HG03159 (cell line): ENCODE results near the gene HELZ.

ENCODE experiments used
- ATAC-seq: cut with Tn5 transposase; IDR thresholded peaks from one replicate; pipeline ENCODE4 v1.9.1; 2021; ENCODE audit warnings: mild to moderate bottlenecking, moderate library complexity; ENCODE audit not compliant: unreplicated experiment

HELZ gene

GRCh38 chr17:67196422-67196821 lies 48.6 kb downstream of the HELZ start:
- ATAC-seq = no peak

DNA sequence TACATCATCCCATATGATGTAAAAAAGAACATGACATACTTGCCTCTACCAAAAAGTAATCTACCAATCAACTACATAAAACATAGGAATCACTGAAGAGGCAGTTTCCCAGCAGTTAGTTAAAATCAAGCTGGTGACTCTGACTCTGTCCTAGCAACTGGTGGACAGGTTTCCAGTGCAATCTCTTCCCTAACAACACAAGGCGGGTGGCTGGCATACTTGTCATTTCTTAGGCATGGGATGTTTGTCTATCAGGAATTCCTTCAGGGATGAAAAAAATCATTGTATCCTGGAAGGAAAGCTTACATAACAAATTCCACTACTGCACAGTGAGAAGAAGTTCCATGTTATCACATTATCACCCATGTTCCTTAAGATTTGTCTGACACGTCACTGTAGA lies 50.9 kb downstream of the HELZ start:
- ATAC-seq = no peak

DNA sequence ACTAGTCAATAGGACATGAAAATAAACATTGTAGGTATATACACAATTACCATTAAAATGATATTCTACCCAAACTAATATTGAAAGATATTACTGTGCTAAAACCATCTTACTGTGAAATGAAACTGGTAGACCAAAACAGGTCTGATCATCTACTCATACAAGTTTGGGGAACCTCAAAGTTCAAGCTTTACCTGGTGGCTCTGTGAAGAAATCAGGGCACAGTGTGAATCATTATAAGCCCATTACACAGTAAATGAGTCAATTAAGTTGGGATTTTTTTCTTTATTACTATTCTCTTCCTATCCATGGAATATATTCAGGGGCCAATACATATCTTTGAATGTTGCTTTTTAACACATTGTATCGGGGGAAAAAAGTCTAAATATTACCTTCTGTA lies 57.1 kb downstream of the HELZ start:
- ATAC-seq = no peak

DNA sequence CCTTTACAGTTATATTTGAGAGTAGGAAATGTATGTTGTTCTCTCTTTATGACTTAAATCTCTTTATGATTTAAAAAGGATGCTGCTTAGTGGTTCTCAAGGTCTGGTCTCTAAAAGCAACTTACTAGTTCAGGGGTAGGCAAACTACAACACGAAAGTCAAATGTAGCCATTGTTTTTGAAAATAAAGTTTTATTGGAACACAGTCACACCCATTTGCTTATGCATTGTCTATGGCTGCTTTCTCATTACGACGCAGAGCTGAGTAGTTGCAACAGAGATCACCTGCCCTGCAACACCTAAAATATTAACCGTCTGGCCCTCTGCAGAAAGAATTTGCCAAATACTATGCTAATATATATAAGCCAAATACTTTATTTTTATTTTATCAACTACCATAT lies 58.2 kb downstream of the HELZ start:
- no peak for ATAC-seq

GRCh38 chr17:67183531-67183930 lies 61.5 kb downstream of the HELZ start:
- no peak for ATAC-seq

DNA sequence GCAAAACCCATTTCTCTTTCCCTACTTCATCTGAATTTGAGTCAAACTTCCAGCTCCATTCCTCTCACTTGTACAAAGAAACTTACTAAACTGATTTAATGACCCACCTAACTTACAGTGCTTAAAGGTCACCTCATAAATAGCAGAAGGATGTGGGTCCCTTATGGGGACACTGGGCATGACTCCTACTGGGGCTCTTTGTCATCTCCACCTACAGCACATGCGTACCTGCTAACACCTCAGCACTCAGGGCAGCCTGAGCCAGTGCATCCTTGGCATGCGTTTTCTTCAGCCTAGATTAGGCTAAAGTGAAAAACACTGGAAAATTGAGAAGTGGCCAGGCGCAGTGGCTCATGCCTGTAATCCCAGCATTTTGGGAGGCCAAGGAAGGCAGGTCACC lies 63.2 kb downstream of the HELZ start:
- no peak for ATAC-seq

DNA sequence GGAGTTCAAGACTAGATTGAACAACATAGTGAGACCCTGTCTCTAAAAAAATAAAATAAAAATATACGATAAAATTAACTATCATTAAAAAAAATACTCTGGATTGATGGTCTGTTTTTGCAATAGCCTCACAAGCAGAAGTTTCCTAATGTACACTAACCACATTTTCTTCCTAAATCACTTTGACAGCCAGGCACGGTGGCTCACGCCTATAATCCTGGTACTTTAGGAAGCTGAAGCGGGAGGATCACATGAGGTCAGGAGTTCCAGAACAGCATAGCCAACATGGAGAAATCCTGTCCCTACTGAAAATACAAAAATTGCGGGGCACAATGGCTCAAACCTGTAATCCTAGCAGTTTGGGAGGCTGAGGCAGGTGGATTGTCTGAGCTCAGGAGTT lies 64.7 kb downstream of the HELZ start:
- ATAC-seq = no peak

- ATAC-seq = no peak
These were observed 66.4 kb downstream of the HELZ start for GRCh38 chr17:67178555-67178954.

DNA sequence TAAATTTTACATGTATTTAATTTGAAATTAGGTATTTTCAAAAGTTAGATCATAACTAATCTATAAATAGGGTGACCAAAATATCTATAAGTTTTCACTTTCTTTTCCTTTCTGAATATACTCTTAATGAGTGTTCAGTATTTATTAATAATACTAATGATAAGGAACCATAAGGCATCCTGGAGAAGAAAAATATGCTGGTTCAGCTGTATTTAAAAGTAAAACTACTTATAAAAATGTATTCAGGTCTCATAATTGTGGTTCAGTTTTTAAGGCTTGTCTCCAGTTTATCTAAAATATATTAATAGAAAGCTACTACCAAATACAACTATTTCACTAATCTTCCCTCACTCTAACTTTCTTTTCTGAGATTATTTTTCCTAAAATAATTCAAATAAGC lies 67.3 kb downstream of the HELZ start:
- ATAC-seq = no peak

DNA sequence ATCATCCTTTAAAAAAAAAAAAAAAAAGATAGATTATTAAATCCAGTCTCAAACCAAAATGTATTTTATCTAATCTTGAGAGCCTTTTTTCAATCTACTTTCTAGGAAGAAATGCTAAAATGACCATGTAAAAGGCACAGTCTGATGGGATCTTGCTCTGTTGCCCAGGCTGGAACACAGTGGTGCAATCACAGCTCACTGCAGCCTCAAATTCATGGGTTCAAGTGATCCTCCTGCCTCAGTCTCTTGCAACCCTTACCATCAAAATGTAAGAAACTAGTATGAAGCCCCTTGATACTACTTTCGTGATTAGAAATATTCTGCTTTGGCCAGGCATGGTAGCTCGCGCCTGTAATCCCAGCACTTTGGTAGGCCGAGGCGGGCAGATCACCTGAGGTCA lies 70.8 kb downstream of the HELZ start:
- ATAC-seq = no peak

- peak; percentile 96 for ATAC-seq
These were observed 73.4 kb downstream of the HELZ start for GRCh38 chr17:67171560-67171959.

GRCh38 chr17:67168496-67168895 lies 76.5 kb downstream of the HELZ start:
- no peak for ATAC-seq

DNA sequence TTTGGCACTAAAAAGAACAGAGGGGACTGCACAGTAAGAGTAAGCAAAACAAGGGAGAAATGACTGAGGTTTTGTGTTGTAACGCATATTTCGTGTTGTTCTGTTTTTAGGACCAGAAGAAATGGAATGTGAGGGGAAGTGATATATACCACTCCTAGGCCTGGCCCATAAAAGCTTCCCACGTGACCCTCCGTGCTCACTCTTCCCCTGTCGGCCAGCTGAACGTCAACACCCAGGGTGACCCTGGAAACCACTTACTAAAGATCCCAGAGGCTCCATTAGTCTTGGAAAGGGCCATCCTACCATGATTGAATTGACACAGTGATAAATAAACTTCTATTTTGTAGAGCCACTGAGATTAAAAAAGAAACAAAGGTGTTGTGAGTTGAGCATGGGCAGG lies 79.8 kb downstream of the HELZ start:
- no peak for ATAC-seq

DNA sequence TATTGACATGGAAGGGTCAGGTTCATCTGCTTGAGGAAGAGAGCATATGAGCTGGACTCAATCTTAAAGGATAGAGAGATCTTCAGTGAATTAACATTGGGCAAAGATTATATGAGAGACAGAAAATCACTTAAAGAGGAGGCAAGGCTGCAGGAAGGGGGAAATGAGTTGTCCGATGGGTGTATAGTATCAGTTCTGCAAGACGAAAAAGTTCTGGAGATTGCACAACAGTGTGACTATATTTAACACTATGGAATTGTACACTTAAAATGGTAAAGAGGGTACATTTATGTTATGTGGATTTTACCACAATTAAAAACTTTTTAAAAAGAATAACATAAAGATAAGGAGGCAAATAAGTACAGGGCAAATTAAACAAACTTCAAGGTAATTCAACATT lies 80.7 kb downstream of the HELZ start:
- no peak for ATAC-seq

- ATAC-seq = no peak
These were observed 82.2 kb downstream of the HELZ start for GRCh38 chr17:67162771-67163170.

DNA sequence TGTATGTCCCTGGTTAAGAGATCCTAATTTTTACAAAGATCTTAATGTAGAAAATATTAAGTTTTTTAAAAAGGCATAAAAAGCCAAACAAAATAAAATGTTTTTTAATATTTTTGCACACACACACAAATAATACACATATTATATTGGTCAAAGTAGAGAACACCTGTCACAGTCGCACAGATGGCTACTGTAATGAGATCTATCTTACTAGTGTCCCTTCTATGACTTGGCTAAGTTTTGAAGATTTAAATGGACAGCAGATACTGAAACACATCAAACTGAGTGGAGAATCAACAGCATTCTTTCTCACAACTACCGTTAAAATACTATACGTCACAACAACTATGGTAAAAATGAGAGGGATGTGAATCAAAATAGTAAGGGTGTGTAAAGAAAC lies 83.4 kb downstream of the HELZ start:
- no peak for ATAC-seq

DNA sequence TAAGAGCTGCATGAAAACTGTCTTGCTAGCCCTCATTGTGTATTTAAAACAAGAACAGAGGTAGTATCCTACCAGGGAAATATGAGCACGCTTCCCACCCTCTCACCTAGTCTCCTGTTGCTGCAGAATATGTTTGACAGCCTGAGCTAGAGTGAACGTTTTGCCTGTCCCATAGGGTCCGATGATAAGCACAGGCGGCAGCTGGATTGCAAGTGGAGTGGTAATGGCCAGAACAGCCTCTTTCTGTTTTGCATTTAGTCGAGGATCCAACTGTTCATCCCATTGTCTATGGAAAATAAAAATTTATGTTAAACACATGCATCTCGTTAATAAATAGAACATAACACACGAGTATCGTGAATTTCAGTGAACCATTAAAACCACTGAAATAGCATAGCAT lies 84.2 kb downstream of the HELZ start:
- ATAC-seq = no peak

DNA sequence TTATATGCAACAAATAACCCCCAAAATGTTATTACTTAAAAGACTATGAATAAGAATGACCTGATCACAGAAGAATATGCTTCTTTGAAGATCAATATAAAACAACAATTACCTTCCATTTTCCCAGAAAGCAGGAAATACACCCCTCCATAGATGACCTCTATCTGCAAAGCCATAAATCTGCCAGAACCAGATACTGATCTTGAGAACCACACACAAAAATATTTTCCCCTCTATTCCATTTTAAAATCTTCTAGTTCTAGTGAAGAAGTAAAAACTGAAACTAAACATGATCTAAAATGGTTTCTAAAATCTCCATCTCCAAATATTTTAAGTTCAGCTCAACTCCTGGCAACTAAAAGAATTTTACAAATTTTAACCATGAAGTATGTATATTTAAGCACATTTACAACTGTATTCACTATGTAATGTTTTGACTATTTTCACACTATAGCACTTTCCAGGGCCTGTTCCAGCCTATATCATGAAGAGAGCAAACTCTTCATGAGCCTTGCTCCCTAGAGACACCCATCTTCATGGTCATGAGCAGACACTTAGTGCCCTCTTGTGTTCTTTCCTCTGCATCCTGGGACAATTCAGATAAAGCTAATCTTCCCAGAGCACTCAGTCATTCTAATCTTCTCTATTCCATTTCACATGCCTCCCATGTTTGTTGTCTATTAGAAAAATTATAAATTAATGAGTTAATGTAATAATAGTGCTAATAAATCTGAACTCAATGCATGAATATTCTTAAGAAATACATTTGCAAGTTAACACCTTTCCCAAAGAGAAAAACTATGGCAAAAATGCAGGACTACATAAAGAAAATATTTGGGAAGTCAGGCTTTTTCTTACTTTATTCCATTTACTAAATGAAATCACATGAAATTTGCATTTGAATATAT lies 87.0 kb downstream of the HELZ start:
- ATAC-seq = no peak

DNA sequence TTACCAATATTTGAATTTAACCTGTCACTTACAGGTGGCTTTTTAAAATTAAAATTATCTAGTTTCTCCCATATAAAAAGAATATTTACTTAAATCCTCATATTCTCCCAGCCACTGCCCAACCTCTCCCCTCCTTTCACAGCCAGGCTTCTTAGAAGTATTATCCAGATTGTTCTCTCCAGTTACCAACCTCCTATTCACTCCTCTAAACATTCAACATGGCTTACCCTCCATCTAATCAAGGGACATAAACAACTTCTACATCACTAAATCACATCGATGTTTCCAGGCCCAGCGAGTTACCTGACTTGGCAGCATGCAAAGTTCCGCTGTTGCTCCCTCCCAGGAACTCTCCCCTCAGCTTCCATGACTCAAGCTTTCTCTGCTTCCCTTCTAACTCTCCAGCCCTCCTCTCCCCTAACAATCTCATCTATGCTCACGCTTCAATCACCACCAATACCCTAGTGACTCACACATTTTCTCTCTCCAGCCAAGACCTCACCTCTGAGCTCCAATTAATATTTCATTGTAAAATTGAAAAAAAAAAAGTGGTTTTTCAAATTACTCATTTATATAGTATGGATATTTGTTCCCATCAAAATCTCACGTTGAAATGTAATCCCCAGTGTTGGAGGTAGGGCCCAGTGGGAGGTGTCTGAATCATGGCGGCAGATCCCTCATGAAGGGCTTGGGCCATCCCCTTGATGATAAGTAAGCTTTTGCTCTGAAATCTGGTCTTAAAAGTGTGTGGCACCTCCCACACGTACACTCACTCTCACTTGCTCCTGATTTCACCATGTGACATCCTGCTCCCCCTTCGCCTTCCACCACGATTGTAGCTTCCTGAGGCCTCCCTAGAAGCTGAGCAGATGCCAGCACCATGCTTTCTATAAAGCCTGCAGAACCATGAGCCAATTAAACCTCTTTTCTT lies 88.5 kb downstream of the HELZ start:
- no peak for ATAC-seq

GRCh38 chr17:67152824-67153223 lies 92.2 kb downstream of the HELZ start:
- no peak for ATAC-seq

DNA sequence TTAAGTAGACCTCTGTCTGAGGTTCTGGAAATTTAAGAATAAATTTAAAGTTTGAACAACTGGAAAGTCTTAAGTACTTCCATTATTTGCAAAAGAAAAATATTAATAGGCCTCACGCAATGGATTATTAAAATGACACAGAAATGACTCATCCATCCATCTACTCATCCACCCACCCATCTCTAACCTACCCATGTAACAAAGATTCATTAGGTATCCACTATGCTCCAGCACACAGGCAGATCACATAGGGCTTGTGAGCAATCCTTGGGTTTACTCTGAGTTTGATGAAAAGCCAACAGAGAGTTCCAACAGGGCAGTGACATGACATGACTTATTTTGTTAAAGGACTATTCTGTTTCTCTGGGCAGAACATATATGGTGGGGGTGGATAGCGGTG lies 93.3 kb downstream of the HELZ start:
- ATAC-seq = no peak

DNA sequence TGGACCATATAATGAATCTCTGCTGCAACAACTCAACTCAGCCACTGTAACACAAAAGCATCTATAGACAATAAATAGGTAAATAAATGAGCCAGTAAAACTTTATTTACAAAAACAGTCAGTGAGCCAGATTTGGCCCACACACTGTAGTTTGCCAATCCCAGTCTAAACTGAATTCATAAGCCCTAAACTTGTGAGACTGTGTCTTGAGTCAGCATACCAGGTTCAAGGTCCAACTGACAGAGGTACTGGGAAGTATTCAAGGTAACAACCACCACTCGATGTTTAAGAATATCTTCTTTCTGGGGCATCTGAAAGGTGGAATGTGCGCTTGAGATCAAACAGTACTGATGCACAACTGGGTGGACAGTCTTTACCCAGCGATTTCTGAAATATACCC lies 94.2 kb downstream of the HELZ start:
- ATAC-seq = no peak
